T-helper 2 cell treated with Interferon-gamma antibody and Interleukin-4, amounts not matched to agents 5 μg/mL and 100 μg/mL, for 36 hours (primary cell): ENCODE results near the gene ERGIC2.

Experiments used
- DNase-seq: peaks from one replicate; pipeline ENCODE4 v3.0.0; 2021; ENCODE audit warnings: low spot score
- H3K27ac Mint-ChIP-seq: one replicate; pipeline ENCODE4 v1.8.0; 2021; ENCODE audit warnings: mild to moderate bottlenecking, mixed read lengths
- H3K27me3 Mint-ChIP-seq: one replicate; pipeline ENCODE4 v1.8.0; 2021; ENCODE audit warnings: low read depth, mixed read lengths
- H3K36me3 Mint-ChIP-seq: one replicate; pipeline ENCODE4 v1.8.0; 2021; ENCODE audit warnings: low read depth, mixed read lengths
- H3K4me1 Mint-ChIP-seq: one replicate; pipeline ENCODE4 v1.8.0; 2021; ENCODE audit warnings: low read depth, mixed read lengths
- H3K4me3 Mint-ChIP-seq: one replicate; pipeline ENCODE4 v1.8.0; 2022; ENCODE audit warnings: mild to moderate bottlenecking, moderate library complexity, mixed read lengths
- H3K9me3 Mint-ChIP-seq: one replicate; pipeline ENCODE4 v1.8.0; 2021; ENCODE audit warnings: mixed read lengths

ERGIC2 gene

GRCh38 chr12:29380536-29381523, at the start of gene ERGIC2:
Gene ERGIC2, minus strand, starts transcription at chr12:29381172. Its CDS starts 9,539 bp downstream, at chr12:29371633.
- peaks cover 35% of the 10 kb centered on the region for H3K4me1 Mint-ChIP-seq
- H3K27ac Mint-ChIP-seq: peak within 1 kb of the TSS; percentile 93
- H3K36me3 Mint-ChIP-seq: peaks cover 8% of the 10 kb centered on the region

GRCh38 chr12:29430716-29431044, 49.7 kb upstream of the ERGIC2 start:
- DNase-seq: no peak
- no peaks in the 10 kb centered on the region for H3K27me3 Mint-ChIP-seq
- H3K4me3 Mint-ChIP-seq: no peak overlapping the region
- no peaks in the 10 kb centered on the region for H3K36me3 Mint-ChIP-seq
- H3K27ac Mint-ChIP-seq: no peak overlapping the region
- peaks cover 4% of the 10 kb centered on the region for H3K4me1 Mint-ChIP-seq
- H3K9me3 Mint-ChIP-seq: no peaks in the 10 kb centered on the region

More at GRCh38 chr12:29380536-29381523, at the start of gene ERGIC2:
- H3K9me3 Mint-ChIP-seq: no peaks in the 10 kb centered on the region
- no peaks in the 10 kb centered on the region for H3K27me3 Mint-ChIP-seq
- H3K4me3 Mint-ChIP-seq: peak within 1 kb of the TSS; percentile 91
- peak; percentile 87 for DNase-seq

GRCh38 chr12:29429999-29430715, 49.2 kb upstream of the ERGIC2 start:
- Mint-ChIP-seq H3K27ac (no peak overlapping the region), H3K4me3 (no peak overlapping the region), H3K4me1 (peaks cover 4% of the 10 kb centered on the region), H3K9me3 (no peaks in the 10 kb centered on the region), H3K36me3 (no peaks in the 10 kb centered on the region), H3K27me3 (no peaks in the 10 kb centered on the region)
- no peak for DNase-seq

GRCh38 chr12:29428633-29429032, 47.7 kb upstream of the ERGIC2 start:
- H3K27me3 Mint-ChIP-seq: no peaks in the 10 kb centered on the region
- no peak overlapping the region for H3K27ac Mint-ChIP-seq
- H3K4me3 Mint-ChIP-seq: no peak overlapping the region
- H3K36me3 Mint-ChIP-seq: no peaks in the 10 kb centered on the region
- DNase-seq: no peak
- peaks cover 4% of the 10 kb centered on the region for H3K4me1 Mint-ChIP-seq
- no peaks in the 10 kb centered on the region for H3K9me3 Mint-ChIP-seq

- H3K27ac Mint-ChIP-seq: no peak overlapping the region
- H3K9me3 Mint-ChIP-seq: no peaks in the 10 kb centered on the region
- no peaks in the 10 kb centered on the region for H3K27me3 Mint-ChIP-seq
- H3K36me3 Mint-ChIP-seq: no peaks in the 10 kb centered on the region
- no peak for DNase-seq
- H3K4me1 Mint-ChIP-seq: peaks cover 4% of the 10 kb centered on the region
- H3K4me3 Mint-ChIP-seq: no peak overlapping the region
These were observed 47.0 kb upstream of the ERGIC2 start for GRCh38 chr12:29427964-29428363.

- no peak overlapping the region for H3K4me3 Mint-ChIP-seq
- H3K36me3 Mint-ChIP-seq: no peaks in the 10 kb centered on the region
- no peaks in the 10 kb centered on the region for H3K9me3 Mint-ChIP-seq
- peaks cover 4% of the 10 kb centered on the region for H3K4me1 Mint-ChIP-seq
- H3K27ac Mint-ChIP-seq: no peak overlapping the region
- no peaks in the 10 kb centered on the region for H3K27me3 Mint-ChIP-seq
- no peak for DNase-seq
These were observed 45.5 kb upstream of the ERGIC2 start for GRCh38 chr12:29426498-29426897.

GRCh38 chr12:29425722-29426121, 44.8 kb upstream of the ERGIC2 start:
- H3K27me3 Mint-ChIP-seq: no peaks in the 10 kb centered on the region
- no peak for DNase-seq
- H3K36me3 Mint-ChIP-seq: no peaks in the 10 kb centered on the region
- H3K27ac Mint-ChIP-seq: no peak overlapping the region
- peaks cover 4% of the 10 kb centered on the region for H3K4me1 Mint-ChIP-seq
- H3K4me3 Mint-ChIP-seq: no peak overlapping the region
- no peaks in the 10 kb centered on the region for H3K9me3 Mint-ChIP-seq

GRCh38 chr12:29416748-29417147, 35.8 kb upstream of the ERGIC2 start:
- no peaks in the 10 kb centered on the region for H3K4me1 Mint-ChIP-seq
- no peak overlapping the region for H3K4me3 Mint-ChIP-seq
- no peaks in the 10 kb centered on the region for H3K9me3 Mint-ChIP-seq
- H3K36me3 Mint-ChIP-seq: no peaks in the 10 kb centered on the region
- DNase-seq: no peak
- H3K27ac Mint-ChIP-seq: no peak overlapping the region
- peaks cover 4% of the 10 kb centered on the region for H3K27me3 Mint-ChIP-seq

- Mint-ChIP-seq H3K4me1 (no peaks in the 10 kb centered on the region), H3K27ac (no peak overlapping the region)
- DNase-seq: no peak
These were observed 34.1 kb upstream of the ERGIC2 start for GRCh38 chr12:29415111-29415510.

GRCh38 chr12:29414368-29414767, 33.4 kb upstream of the ERGIC2 start:
- no peak overlapping the region for H3K27ac Mint-ChIP-seq

More at GRCh38 chr12:29415111-29415510, 34.1 kb upstream of the ERGIC2 start:
- Mint-ChIP-seq H3K4me3 (no peak overlapping the region), H3K36me3 (no peaks in the 10 kb centered on the region), H3K9me3 (no peaks in the 10 kb centered on the region), H3K27me3 (peaks cover 4% of the 10 kb centered on the region)

GRCh38 chr12:29405561-29405960, 24.6 kb upstream of the ERGIC2 start:
- H3K36me3 Mint-ChIP-seq: no peaks in the 10 kb centered on the region
- no peak overlapping the region for H3K27ac Mint-ChIP-seq
- DNase-seq: no peak
- H3K9me3 Mint-ChIP-seq: no peaks in the 10 kb centered on the region
- H3K4me3 Mint-ChIP-seq: no peak overlapping the region
- H3K4me1 Mint-ChIP-seq: no peaks in the 10 kb centered on the region
- H3K27me3 Mint-ChIP-seq: peaks cover 18% of the 10 kb centered on the region

More at GRCh38 chr12:29414368-29414767, 33.4 kb upstream of the ERGIC2 start:
- Mint-ChIP-seq H3K9me3 (no peaks in the 10 kb centered on the region), H3K4me3 (no peak overlapping the region), H3K4me1 (no peaks in the 10 kb centered on the region), H3K36me3 (no peaks in the 10 kb centered on the region), H3K27me3 (peaks cover 4% of the 10 kb centered on the region)
- DNase-seq: no peak

- H3K36me3 Mint-ChIP-seq: no peaks in the 10 kb centered on the region
- H3K9me3 Mint-ChIP-seq: no peaks in the 10 kb centered on the region
- peaks cover 18% of the 10 kb centered on the region for H3K27me3 Mint-ChIP-seq
- H3K4me3 Mint-ChIP-seq: no peak overlapping the region
- H3K27ac Mint-ChIP-seq: no peak overlapping the region
- no peaks in the 10 kb centered on the region for H3K4me1 Mint-ChIP-seq
- DNase-seq: no peak
These were observed 23.0 kb upstream of the ERGIC2 start for GRCh38 chr12:29403991-29404390.

- Mint-ChIP-seq H3K27me3 (peaks cover 18% of the 10 kb centered on the region), H3K4me1 (no peaks in the 10 kb centered on the region), H3K27ac (no peak overlapping the region), H3K9me3 (no peaks in the 10 kb centered on the region), H3K4me3 (no peak overlapping the region), H3K36me3 (no peaks in the 10 kb centered on the region)
- DNase-seq: no peak
These were observed 21.5 kb upstream of the ERGIC2 start for GRCh38 chr12:29402437-29402836.

GRCh38 chr12:29398495-29398894, 17.5 kb upstream of the ERGIC2 start:
- H3K27ac Mint-ChIP-seq: no peak overlapping the region
- DNase-seq: no peak
- H3K9me3 Mint-ChIP-seq: no peaks in the 10 kb centered on the region
- no peaks in the 10 kb centered on the region for H3K36me3 Mint-ChIP-seq
- H3K27me3 Mint-ChIP-seq: peaks cover 18% of the 10 kb centered on the region
- H3K4me3 Mint-ChIP-seq: no peak overlapping the region
- no peaks in the 10 kb centered on the region for H3K4me1 Mint-ChIP-seq
